Natural killer cell (primary cell): ENCODE results near the gene CCDC183. TPM values are rescaled to one million over a fixed set of nuclear protein-coding genes. Genes with fewer than 3 reads are reported as not detected.

Experiments used
- ATAC-seq, 3 donors: fragments of 150-1000 bp in 2 of 3; fragments of 200-7000 bp in 1 of 3; cut with Tn5 transposase; 1 replicate in 1 of 3; 2 replicates in 2 of 3; pipeline ENCODE4 v1.10.0; 2021; ENCODE audit warnings: mild to moderate bottlenecking in 2 of 3, moderate library complexity in 2 of 3
- DNase-seq, 2 donors: peaks; one replicate each; pipeline versions ENCODE4 v3.0.0 to v3.0.0-alpha.2; 2013 to 2021; ENCODE audit warnings: mixed read lengths in 1 of 2
- H3K27ac ChIP-seq: one replicate; pipeline ENCODE4 v1.5.1; 2013; ENCODE audit warnings: mild to moderate bottlenecking, low read length
- H3K27me3 ChIP-seq: one replicate; pipeline ENCODE4 v1.6.1; 2013; ENCODE audit warnings: low read length; ENCODE audit not compliant: control insufficient read depth, insufficient read depth
- H3K36me3 ChIP-seq: one replicate; pipeline ENCODE4 v1.6.1; 2013; ENCODE audit warnings: low read length; ENCODE audit not compliant: control insufficient read depth, insufficient read depth
- H3K4me1 ChIP-seq: one replicate; pipeline ENCODE4 v1.6.1; 2013; ENCODE audit warnings: low read length; ENCODE audit not compliant: control insufficient read depth, insufficient read depth
- H3K4me3 ChIP-seq: one replicate; pipeline ENCODE4 v1.5.1; 2013; ENCODE audit warnings: low read length
- H3K9me3 ChIP-seq: one replicate; pipeline ENCODE4 v1.6.1; 2013; ENCODE audit warnings: low read length; ENCODE audit not compliant: control insufficient read depth, insufficient read depth
- H3K27ac Mint-ChIP-seq, 2 donors: one replicate each; pipeline ENCODE4 v1.8.0; 2022; ENCODE audit warnings: mild to moderate bottlenecking in 2 of 2, mixed read lengths in 2 of 2, moderate library complexity in 1 of 2
- H3K27me3 Mint-ChIP-seq, 2 donors: one replicate each; pipeline ENCODE4 v1.8.0; 2022; ENCODE audit warnings: low read depth in 2 of 2, mixed read lengths in 2 of 2
- H3K36me3 Mint-ChIP-seq: one replicate; pipeline ENCODE4 v1.8.0; 2022; ENCODE audit warnings: mixed read lengths
- H3K4me1 Mint-ChIP-seq, 2 donors: one replicate each; pipeline ENCODE4 v1.8.0; 2022; ENCODE audit warnings: mixed read lengths in 2 of 2
- H3K4me3 Mint-ChIP-seq: one replicate; pipeline ENCODE4 v1.8.0; 2022; ENCODE audit warnings: mild to moderate bottlenecking, moderate library complexity, mixed read lengths
- H3K9me3 Mint-ChIP-seq, 2 donors: one replicate each; pipeline ENCODE4 v1.8.0; 2022; ENCODE audit warnings: mixed read lengths in 2 of 2
- CTCF ChIP-seq: fragments of 200-600 bp; IDR thresholded peaks from one replicate; pipeline ENCODE4 v1.8.0; 2022; ENCODE audit warnings: antibody characterized with exemption
- WGBS: methylation state at CpG from one replicate; pipeline ENCODE4 v1.1.7; 2013; ENCODE audit warnings: missing lambda C conversion rate; ENCODE audit not compliant: insufficient coverage; 5-methylcytosine and 5-hydroxymethylcytosine counted together
- intact Hi-C: fragments of 100-400 bp; cut with micrococcal nuclease; formaldehyde crosslinking; loops from one replicate; pipeline ENCODE4 v1.14.2; 2022
- total RNA-seq, 4 donors: library from RNA; stranded (reverse); fragments of 120-200 nt in 1 of 4; gene quantifications; one replicate each; pipeline versions ENCODE4 v1.2.3 to v1.2.4, GENCODE V29; 2013 to 2022

CCDC183 gene
- total RNA-seq, 3 donors from 2014 or later (not counting 1 experiment from before 2014, with no cell fraction given) = 0.56 to 0.75 (median 0.65) TPM

- H3K4me1 ChIP-seq = peaks cover 28% of the 10 kb centered on the region
- ATAC-seq (no peak), DNase-seq (no peak)
- H3K27ac Mint-ChIP-seq = no peak overlapping the region
- TF ChIP-seq CTCF = no peak
- no peaks in the 10 kb centered on the region for H3K9me3 ChIP-seq
- no peaks in the 10 kb centered on the region for H3K36me3 ChIP-seq
- no peaks in the 10 kb centered on the region for H3K9me3 Mint-ChIP-seq
- H3K36me3 Mint-ChIP-seq = no peaks in the 10 kb centered on the region
- H3K4me1 Mint-ChIP-seq = peaks cover 13 to 24% of the 10 kb centered on the region in 2 donors
- H3K27me3 ChIP-seq = peaks cover 16% of the 10 kb centered on the region
- 91% methylated on average over 6 of the region's 6 CpGs for WGBS
- peaks cover 0 to 9% of the 10 kb centered on the region in 2 donors for H3K27me3 Mint-ChIP-seq
- no peak overlapping the region for H3K4me3 ChIP-seq
- intact Hi-C loops = no loop called here
- H3K27ac ChIP-seq = no peak overlapping the region
- no peak overlapping the region for H3K4me3 Mint-ChIP-seq
These were observed 2.6 kb downstream of the CCDC183 start for GRCh38 chr9:136798708-136799078.

GRCh38 chr9:136799079-136799853, 3.1 kb downstream of the CCDC183 start:
- intact Hi-C loops = no loop called here
- no peaks in the 10 kb centered on the region for H3K36me3 Mint-ChIP-seq
- H3K9me3 Mint-ChIP-seq = no peaks in the 10 kb centered on the region
- H3K4me3 Mint-ChIP-seq = peak overlapping the region; percentile 77
- peaks cover 13 to 28% of the 10 kb centered on the region in 2 donors for H3K4me1 Mint-ChIP-seq
- Histone ChIP-seq H3K4me3 (peak overlapping the region; percentile 45), H3K36me3 (no peaks in the 10 kb centered on the region), H3K4me1 (peaks cover 28% of the 10 kb centered on the region), H3K27ac (no peak overlapping the region), H3K9me3 (no peaks in the 10 kb centered on the region), H3K27me3 (peaks cover 16% of the 10 kb centered on the region)
- ATAC-seq = no peak
- peak in 1 of 2 donors; percentile 9 for DNase-seq
- no peak overlapping the region for H3K27ac Mint-ChIP-seq
- TF ChIP-seq CTCF = no peak
- peaks cover 0 to 9% of the 10 kb centered on the region in 2 donors for H3K27me3 Mint-ChIP-seq
- WGBS = 22% methylated on average over 35 of the region's 35 CpGs

GRCh38 chr9:136799854-136800657, 3.9 kb downstream of the CCDC183 start:
- peaks cover 0 to 9% of the 10 kb centered on the region in 2 donors for H3K27me3 Mint-ChIP-seq
- no peaks in the 10 kb centered on the region for H3K36me3 ChIP-seq
- H3K4me3 ChIP-seq = peak overlapping the region; percentile 45
- no peak overlapping the region for H3K27ac ChIP-seq
- peak; percentile 87 to 91 (median 89) for ATAC-seq
- intact Hi-C loops = no loop called here
- no peaks in the 10 kb centered on the region for H3K9me3 ChIP-seq
- no peaks in the 10 kb centered on the region for H3K9me3 Mint-ChIP-seq
- no peak for TF ChIP-seq CTCF
- H3K4me1 ChIP-seq = peaks cover 28% of the 10 kb centered on the region
- peaks cover 16% of the 10 kb centered on the region for H3K27me3 ChIP-seq
- DNase-seq = peak; percentile 61 to 93
- WGBS = under 1% methylated on average over 63 of the region's 63 CpGs
- H3K36me3 Mint-ChIP-seq = no peaks in the 10 kb centered on the region
- H3K27ac Mint-ChIP-seq = no peak overlapping the region
- H3K4me1 Mint-ChIP-seq = peaks cover 13 to 28% of the 10 kb centered on the region in 2 donors
- peak overlapping the region; percentile 77 for H3K4me3 Mint-ChIP-seq
